Muscle layer of colon (tissue), 2 donors: ENCODE data around the gene RIIAD1.
"Not testable (repeated sequence)": the region's sequence is repeated elsewhere in the genome, so short reads cannot be mapped to it uniquely, and the experiment has no call there.

Experiments
- H3K27ac ChIP-seq: one replicate; pipeline ENCODE4 v1.7.0; 2013; ENCODE audit warnings: low read depth, mild to moderate bottlenecking, low read length, moderate library complexity
- H3K27me3 ChIP-seq, 2 donors: one replicate each; pipeline ENCODE4 v1.7.0; 2013; ENCODE audit warnings: low read length in 2 of 2, mild to moderate bottlenecking in 2 of 2; ENCODE audit not compliant: insufficient read depth in 2 of 2, control insufficient read depth in 1 of 2
- H3K36me3 ChIP-seq: one replicate; pipeline ENCODE4 v1.7.0; 2013; ENCODE audit warnings: mild to moderate bottlenecking, low read length; ENCODE audit not compliant: insufficient read depth
- H3K4me1 ChIP-seq: one replicate; pipeline ENCODE4 v1.7.0; 2013; ENCODE audit warnings: mild to moderate bottlenecking, low read length; ENCODE audit not compliant: insufficient read depth
- H3K4me3 ChIP-seq, 2 donors: one replicate each; pipeline ENCODE4 v1.7.0; 2013; ENCODE audit warnings: low read length in 2 of 2, low read depth in 1 of 2, mild to moderate bottlenecking in 1 of 2, moderate library complexity in 1 of 2
- H3K9ac ChIP-seq: one replicate; pipeline ENCODE4 v1.7.0; 2013; ENCODE audit warnings: low read length
- H3K9me3 ChIP-seq: one replicate; pipeline ENCODE4 v1.7.0; 2013; ENCODE audit warnings: mild to moderate bottlenecking, low read length
- donor health status: abdominal sarcoma.
- donor health status: Adenocarcinoma of cecum.

RIIAD1 gene

DNA sequence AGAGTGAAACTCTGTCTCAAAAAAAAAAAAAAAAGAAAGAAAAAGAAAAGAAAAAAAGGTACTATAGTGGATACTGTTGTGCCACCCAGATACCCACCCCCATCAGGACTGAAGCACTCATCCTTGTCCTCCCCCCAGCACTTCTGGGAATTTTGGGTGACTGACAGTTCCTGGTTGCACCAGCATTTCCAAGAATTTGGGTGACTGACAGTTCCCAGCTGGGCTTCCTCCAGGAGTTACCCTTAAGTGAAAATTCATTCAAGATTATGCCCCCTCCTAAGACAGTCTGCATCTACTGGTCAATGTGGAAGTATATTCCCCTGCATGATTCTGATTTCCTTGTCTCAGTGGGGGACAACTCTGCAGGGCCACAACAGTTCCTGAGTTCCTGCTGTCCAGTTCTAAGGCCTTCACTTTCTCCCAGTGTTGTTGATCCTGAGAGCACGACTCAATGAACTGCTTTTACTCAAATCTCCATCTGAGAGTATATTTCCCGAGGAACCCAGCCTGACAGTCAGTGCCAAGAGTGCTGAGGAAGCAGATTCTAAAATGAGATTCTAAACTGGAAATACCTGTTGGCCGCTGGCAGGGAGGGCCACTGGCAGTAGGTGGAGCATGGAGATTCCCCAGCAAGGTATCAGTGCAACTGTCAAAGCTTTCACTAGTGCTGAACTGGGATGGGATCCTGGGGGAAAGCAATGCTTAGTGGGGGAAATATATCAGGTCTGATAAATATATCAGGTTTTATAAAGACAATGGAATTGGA lies 18.5 kb downstream of the RIIAD1 start:
- H3K4me1 ChIP-seq = no peaks in the 10 kb centered on the region
- H3K9ac ChIP-seq = no peak overlapping the region
- no peak overlapping the region for H3K27ac ChIP-seq
- no peak overlapping the region for H3K4me3 ChIP-seq
- H3K9me3 ChIP-seq = no peaks in the 10 kb centered on the region
- H3K27me3 ChIP-seq = no peaks in the 10 kb centered on the region
- H3K36me3 ChIP-seq = no peaks in the 10 kb centered on the region

DNA sequence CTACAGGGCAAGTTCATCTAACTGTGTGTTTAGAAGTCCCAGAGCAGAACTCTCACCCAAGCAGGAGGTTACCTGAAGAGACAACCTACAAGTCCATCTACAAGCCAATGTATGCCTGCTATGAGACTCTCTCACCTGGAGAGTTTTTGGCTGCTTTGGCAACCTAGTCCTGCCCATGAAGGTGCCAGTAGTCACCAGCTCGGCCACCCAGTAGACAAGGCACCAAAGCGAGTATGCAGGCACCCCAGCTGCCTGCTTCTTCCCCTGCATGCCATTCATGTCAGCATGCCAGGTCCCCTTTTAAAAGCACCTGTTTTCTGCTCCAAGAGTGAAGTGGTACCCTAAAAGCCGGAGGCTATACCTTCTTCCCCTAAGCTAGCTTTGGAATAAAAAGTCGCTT lies 20.2 kb downstream of the RIIAD1 start:
- Histone ChIP-seq H3K27ac (no peak overlapping the region), H3K27me3 (no peaks in the 10 kb centered on the region), H3K4me3 (no peak overlapping the region), H3K4me1 (no peaks in the 10 kb centered on the region), H3K9me3 (no peaks in the 10 kb centered on the region), H3K9ac (no peak overlapping the region), H3K36me3 (no peaks in the 10 kb centered on the region)

DNA sequence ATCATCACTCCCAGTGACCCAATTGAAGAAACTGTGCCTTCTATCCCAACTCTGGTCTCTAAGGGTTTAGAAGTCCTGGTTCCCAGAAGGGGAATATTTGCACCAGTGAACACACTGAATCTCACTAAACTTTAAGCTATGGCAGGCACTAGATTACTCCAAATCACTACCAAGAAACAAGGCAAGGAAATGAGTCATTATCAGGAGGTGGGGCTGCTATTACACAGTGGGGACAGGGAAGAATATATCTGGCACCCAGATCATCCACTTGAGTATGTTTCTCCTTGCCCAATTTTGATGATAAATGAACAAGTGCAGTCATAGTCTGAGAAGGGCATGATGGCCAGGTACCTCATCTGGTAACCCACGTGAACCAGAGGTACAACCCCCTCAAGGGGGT lies 35.0 kb downstream of the RIIAD1 start:
- Histone ChIP-seq H3K4me1 (no peaks in the 10 kb centered on the region), H3K27ac (no peak overlapping the region), H3K27me3 (no peaks in the 10 kb centered on the region), H3K36me3 (peaks cover 22% of the 10 kb centered on the region), H3K9ac (no peak overlapping the region), H3K4me3 (no peak overlapping the region), H3K9me3 (no peaks in the 10 kb centered on the region)

DNA sequence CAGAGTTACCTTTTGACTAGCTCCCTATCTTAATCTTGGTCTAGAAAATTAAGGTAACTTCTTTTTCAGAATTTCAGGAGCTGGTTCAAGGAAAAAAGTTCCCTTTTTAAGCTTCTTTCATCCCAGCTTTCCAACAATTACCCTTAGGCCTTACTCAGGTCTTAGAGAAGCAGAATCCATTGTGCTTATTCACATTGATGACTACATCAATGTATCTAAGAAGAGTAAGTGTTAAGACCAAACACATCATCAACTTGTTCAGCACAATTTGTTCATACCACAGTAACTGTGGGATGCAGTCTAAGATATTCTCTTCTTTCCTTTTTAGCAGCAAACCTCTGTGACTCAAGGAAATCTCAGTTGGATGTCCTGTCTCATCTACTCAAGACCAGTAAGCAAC lies 37.9 kb downstream of the RIIAD1 start:
- Histone ChIP-seq H3K9ac (no peak overlapping the region), H3K27ac (no peak overlapping the region), H3K27me3 (no peaks in the 10 kb centered on the region), H3K4me3 (no peak overlapping the region), H3K4me1 (peaks cover 6% of the 10 kb centered on the region), H3K36me3 (peaks cover 27% of the 10 kb centered on the region), H3K9me3 (no peaks in the 10 kb centered on the region)

DNA sequence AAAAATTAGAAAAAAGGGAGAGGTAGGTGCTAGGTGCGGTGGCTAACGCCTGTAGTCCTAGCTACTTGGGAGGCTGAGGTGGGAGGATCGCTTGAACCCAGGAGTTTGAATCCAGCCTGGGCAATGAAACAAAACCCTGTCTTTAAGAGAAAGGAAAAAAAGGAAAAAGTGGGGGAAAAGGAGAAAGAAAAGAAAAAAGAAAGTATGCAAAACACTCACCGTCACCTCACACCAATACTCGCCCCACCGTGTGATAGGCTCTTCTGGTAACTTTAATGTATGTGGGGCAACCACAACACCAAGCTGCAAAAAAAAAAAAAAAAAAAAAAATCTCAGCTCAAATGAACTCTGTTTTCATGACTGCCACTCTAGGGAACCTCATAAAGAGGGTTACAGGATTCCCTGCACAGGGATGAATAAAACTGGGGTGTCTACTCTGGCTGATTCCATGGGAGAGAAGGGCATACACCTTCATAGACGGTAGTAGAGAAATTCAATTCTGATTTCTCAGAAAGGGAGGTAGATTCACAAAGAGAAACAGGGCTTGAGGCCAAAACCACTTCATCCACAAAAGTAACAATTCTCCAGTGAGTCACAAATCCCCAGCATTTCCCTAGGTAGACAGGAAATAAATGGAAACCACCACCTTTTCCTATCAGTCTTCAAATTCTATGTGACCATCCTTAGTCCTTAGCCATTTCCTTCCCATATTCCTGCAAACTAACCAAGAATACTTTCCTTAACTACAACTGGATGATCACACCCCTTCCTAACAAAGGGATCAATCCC lies 39.5 kb downstream of the RIIAD1 start:
- no peaks in the 10 kb centered on the region for H3K27me3 ChIP-seq
- H3K36me3 ChIP-seq = peaks cover 27% of the 10 kb centered on the region
- H3K9ac ChIP-seq = no peak overlapping the region
- H3K9me3 ChIP-seq = no peaks in the 10 kb centered on the region
- H3K4me3 ChIP-seq = no peak overlapping the region
- H3K4me1 ChIP-seq = peaks cover 9% of the 10 kb centered on the region
- H3K27ac ChIP-seq = no peak overlapping the region

DNA sequence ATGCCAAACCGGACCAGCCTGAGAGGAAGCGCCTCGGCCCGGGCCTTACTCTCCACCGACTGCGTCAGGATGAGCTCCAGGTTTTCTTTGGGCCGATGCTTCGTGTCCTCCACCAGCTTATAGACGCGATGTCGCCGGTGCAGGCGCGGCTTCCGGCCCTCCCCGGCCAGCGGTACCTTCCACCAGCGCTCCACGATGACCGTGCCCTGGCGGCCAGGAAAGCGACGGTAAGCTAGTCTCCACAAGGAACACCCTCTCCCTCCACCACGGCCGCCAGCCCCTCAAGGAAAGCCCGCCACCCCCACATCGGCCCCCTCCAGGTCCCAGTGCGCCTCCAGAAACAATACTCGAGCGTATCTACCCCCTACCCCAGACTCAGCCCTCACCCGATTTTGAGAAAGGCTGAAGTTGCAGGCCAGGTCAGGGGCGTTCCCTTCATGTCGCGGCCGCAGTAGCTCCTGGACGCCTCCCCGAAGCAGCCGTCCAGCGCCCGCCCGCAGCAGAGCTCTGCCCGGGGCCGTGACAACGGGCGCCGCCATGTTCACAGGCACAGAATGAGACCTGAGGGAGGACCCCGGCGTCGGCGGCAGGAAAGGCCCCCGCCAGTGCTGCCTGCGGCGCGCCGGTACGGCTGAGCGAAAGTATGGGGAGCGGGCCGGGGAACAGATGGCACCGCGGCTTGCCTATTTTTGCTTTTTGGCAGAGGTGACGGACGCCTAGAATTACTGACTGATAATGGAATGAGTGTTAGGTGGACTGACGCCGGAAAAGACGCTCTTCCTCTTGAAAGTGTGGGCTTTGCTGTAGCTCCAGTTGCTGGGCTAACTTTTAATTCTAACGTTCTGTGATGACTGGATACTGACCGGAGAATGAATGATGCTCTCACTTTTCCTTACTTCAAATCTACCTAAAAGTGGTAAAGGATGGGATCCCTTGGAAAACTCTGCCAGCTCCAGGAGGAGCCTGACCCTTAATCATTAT lies 41.9 kb downstream of the RIIAD1 start, which contains the start of gene MRPL9:
TSS of gene MRPL9 (minus strand) at position 556 of the 981 bp plus-strand sequence. CDS start at position 539, 17 bp downstream.
- peak within 1 kb of the TSS; percentile 73 for H3K27ac ChIP-seq
- H3K9ac ChIP-seq = peak within 1 kb of the TSS; percentile 89
- peaks cover 9% of the 10 kb centered on the region for H3K4me1 ChIP-seq
- peak within 1 kb of the TSS; percentile 35 to 89 for H3K4me3 ChIP-seq
- H3K36me3 ChIP-seq = peaks cover 19% of the 10 kb centered on the region
- H3K9me3 ChIP-seq = no peaks in the 10 kb centered on the region
- H3K27me3 ChIP-seq = no peaks in the 10 kb centered on the region

DNA sequence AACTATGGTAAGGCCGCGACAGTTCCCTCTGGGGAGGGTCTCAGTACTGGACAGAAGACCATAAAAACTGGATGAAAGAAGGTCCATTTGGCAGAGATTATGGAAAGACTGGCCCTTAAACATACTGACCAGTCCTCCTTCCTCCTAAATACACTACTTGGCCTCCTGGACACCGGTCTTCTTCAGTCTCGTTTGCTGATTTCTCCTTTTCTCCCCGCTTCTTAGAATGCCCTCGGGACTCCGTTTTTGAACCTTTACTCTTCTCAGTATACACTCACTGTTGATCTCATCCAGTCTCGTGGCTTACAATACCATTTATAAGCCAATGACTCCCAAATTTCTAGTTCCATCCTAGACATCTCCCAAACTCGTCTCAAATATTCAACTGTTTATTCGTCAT lies 42.7 kb downstream of the RIIAD1 start:
- Histone ChIP-seq H3K27ac (peak overlapping the region; percentile 73), H3K36me3 (peaks cover 16% of the 10 kb centered on the region), H3K9me3 (no peaks in the 10 kb centered on the region), H3K27me3 (no peaks in the 10 kb centered on the region), H3K4me1 (peaks cover 9% of the 10 kb centered on the region), H3K9ac (peak overlapping the region; percentile 89), H3K4me3 (peak overlapping the region; percentile 35 to 89)

DNA sequence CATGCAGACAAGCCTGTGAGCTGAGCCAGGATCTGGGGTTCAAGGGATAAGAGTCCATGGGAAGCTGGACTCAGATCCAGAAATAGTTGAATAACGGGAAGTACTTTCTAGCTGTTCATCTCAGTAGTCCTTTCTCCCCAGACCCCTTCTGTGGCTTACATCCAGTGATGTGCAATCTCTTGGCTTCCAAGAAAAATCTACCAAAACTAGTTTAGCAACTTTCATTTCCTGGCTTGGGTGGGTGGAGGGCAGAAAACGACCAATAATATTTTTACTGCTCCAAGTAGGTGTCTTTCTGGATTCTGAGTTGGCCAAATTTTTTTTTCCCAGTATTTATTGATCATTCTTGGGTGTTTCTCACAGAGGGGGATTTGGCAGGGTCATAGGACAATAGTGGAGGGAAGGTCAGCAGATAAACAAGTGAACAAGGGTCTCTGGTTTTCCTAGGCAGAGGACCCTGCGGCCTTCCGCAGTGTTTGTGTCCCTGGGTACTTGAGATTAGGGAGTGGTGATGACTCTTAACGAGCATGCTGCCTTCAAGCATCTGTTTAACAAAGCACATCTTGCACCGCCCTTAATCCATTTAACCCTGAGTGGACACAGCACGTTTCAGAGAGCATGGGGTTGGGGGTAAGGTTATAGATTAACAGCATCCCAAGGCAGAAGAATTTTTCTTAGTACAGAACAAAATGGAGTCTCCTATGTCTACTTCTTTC lies 47.2 kb downstream of the RIIAD1 start:
- H3K27me3 ChIP-seq, H3K27ac ChIP-seq, H3K9ac ChIP-seq, H3K4me1 ChIP-seq, H3K36me3 ChIP-seq, H3K9me3 ChIP-seq, H3K4me3 ChIP-seq: not testable (repeated sequence)

DNA sequence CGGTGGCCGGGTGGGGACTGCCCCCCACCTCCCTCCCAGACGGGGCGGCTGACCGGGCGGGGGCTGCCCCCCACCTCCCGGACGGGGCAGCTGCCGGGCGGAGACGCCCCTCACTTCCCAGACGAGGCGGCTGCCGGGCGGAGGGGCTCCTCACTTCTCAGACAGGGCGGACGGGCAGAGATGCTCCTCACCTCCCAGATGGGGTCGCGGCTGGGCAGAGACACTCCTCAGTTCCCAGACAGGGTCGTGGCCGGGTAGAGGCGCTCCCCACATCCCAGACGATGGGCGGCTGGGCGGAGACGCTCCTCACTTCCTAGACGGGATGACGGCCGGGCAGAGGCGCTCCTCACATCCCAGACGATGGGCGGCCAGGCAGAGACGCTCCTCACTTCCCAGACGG lies 47.9 kb downstream of the RIIAD1 start:
- H3K9me3 ChIP-seq, H3K4me3 ChIP-seq, H3K27me3 ChIP-seq, H3K27ac ChIP-seq, H3K36me3 ChIP-seq, H3K4me1 ChIP-seq, H3K9ac ChIP-seq: not testable (repeated sequence)

DNA sequence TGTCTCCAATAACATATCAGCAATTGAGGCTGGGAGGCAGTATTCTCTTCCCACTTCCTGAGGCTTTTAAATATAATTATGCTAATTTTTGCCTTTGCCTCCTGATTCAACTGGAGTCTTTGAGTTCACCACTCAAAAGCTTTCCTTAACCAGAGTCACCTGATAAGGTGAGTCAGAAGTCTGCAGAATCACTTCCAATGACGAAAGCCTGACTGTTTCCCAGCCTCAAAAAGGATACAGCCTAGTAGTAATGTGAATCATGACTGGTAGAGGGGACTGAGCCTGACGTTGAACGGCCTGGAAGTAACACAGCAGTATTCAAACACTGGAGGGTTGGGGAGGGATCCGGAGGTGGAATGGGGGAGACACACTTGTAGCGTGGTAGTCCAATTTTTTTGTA lies 52.4 kb downstream of the RIIAD1 start:
- Histone ChIP-seq H3K4me3 (no peak overlapping the region), H3K36me3 (peaks cover 34% of the 10 kb centered on the region), H3K4me1 (no peaks in the 10 kb centered on the region), H3K9me3 (no peaks in the 10 kb centered on the region), H3K27ac (no peak overlapping the region), H3K9ac (no peak overlapping the region), H3K27me3 (no peaks in the 10 kb centered on the region)
